ENCODE data around the gene CACNA1C. TPM values are rescaled to one million over a fixed set of nuclear protein-coding genes. Genes with fewer than 3 reads are reported as not detected.

Gene CACNA1C
- total RNA-seq, 4 donors from 2014 or later, result 0.38 to 2.4 (median 1.4) TPM

DNA sequence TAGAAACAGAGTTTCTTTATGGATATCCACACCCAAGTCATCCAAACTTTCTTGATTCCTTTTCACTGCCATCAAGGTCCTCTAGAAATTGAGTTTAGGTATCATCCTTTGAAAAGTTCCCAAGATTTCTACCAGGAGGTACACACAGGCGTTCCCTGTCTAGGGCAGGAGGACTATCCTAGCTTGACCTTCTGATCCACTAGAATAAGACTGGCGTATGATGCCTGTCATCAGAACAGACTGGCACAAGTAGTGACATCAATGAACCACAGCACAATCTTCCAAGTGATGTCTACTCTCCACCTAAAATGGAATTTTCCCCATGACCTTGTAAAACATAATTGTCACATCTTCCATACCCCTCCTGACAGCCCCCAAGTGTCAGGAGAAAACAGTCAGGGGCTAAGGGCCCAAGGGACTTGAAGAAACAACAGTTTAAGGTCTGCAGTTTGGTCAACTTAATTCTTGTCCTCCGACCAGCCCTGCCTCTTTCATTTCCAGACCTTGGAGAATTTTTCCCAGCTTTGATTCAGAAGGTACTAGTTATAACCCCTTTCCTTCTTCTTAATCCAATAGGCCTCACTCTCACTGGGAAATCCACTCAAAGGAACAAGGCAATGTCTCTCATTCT lies 641.3 kb downstream of the CACNA1C start:
- no peak for TF ChIP-seq POLR2A (IDR thresholded peaks at IDR 0.05)
- TF ChIP-seq, protein P1, sequence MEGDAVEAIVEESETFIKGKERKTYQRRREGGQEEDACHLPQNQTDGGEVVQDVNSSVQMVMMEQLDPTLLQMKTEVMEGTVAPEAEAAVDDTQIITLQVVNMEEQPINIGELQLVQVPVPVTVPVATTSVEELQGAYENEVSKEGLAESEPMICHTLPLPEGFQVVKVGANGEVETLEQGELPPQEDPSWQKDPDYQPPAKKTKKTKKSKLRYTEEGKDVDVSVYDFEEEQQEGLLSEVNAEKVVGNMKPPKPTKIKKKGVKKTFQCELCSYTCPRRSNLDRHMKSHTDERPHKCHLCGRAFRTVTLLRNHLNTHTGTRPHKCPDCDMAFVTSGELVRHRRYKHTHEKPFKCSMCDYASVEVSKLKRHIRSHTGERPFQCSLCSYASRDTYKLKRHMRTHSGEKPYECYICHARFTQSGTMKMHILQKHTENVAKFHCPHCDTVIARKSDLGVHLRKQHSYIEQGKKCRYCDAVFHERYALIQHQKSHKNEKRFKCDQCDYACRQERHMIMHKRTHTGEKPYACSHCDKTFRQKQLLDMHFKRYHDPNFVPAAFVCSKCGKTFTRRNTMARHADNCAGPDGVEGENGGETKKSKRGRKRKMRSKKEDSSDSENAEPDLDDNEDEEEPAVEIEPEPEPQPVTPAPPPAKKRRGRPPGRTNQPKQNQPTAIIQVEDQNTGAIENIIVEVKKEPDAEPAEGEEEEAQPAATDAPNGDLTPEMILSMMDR (IDR thresholded peaks at IDR 0.05), result no peak
- intact Hi-C loops (cut with DNase I; ENCODE audit: low total_unique reads), result no loop called here
- WGBS, 2 donors, result 97 to 99% methylated on average over 3 of the region's 3 CpGs

DNA sequence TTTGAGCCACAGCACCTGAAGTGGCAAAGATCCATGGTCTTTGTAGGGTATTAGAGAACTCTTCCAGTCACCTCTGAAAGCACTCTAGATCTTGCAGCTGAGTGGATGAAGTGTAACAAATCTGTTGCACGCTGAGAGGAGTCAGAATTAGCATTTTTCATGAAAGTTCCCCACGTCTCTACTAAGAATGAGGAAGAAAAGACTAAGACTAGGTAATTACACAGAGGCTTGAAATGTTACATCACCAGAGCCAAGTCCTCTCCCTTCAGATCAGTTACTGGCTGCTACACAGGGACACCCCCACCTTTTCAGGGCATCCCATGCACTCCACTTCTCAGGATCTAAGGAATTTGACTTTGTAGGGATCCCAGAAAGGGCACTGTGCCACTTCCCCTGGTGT lies 643.3 kb downstream of the CACNA1C start:
- no peak for TF ChIP-seq POLR2A (IDR thresholded peaks at IDR 0.05)
- TF ChIP-seq, protein P1 (IDR thresholded peaks at IDR 0.05), result no peak
- no peak overlapping the region for H3K4me3 ChIP-seq (ENCODE audit: low read depth, poor library complexity, severe bottlenecking)
- 42 to 73% methylated on average over 2 of the region's 2 CpGs for WGBS, 2 donors
- no peak for DNase-seq (ENCODE audit: low spot score in 2 of 2)
- intact Hi-C loops (cut with DNase I; ENCODE audit: low total_unique reads), result no loop called here

More for the DNA sequence above, 641.3 kb downstream of the CACNA1C start:
- no peak for DNase-seq (ENCODE audit: low spot score in 2 of 2)
- no peak overlapping the region for H3K4me3 ChIP-seq (ENCODE audit: low read depth, poor library complexity, severe bottlenecking)

DNA sequence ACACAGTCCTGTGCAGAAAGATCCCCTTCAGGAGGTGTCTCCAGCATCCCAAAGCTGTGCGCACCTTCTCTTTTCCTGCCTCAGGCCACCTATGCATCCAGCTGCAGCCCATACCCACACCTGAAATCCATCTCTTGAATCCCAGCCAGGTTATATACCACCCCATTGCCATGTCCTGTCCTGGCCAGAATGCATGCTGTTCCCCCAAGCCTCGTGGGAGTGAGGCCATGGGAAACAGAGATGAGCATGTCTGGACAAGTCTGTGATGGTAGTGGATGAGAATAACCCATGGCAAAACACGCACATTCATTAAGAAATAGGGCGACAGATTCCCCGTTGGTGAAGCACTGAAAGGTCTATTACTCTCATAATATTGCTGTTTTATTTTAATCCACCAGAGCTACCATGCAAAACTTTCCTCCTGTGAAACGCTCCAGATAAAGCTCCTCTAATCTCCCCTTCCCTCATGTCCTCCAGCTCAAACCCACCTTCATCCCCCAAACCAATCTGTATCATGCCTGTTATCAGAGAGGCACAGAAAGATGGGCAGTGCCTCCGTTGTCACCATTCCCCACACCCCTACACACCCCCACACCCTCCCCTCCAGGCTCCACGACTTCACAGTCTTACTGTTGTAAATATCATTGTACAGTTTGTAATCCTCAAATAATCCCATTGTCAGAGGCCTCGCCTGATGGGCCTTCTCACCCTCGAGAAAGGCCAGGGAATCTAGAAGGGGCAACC lies 644.4 kb downstream of the CACNA1C start:
- no peak for TF ChIP-seq POLR2A (IDR thresholded peaks at IDR 0.05)
- TF ChIP-seq, protein P1 (IDR thresholded peaks at IDR 0.05), result no peak
- WGBS, 2 donors, result 67 to 70% methylated on average over 10 of the region's 10 CpGs
- intact Hi-C loops (cut with DNase I; ENCODE audit: low total_unique reads), result no loop called here
- no peak for DNase-seq (ENCODE audit: low spot score in 2 of 2)
- no peak overlapping the region for H3K4me3 ChIP-seq (ENCODE audit: low read depth, poor library complexity, severe bottlenecking)

DNA sequence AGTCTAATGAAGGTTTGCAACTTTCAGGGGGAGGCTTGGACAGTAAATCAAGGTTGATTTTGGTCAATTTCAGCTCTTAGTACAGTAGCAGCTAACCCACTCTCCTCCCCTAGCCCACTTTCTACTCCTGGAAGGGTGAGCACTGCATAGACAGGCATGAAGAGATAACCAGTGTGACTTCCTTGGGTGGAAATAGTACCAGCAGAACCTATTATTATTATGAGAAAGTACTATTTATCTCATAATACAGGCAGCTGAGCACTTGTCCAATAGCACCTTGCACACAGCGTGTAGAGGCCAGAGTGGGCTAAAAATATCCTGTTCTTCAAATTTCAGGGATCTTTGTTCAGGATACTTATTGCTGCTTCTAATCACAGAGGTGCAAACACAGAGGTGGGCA lies 645.8 kb downstream of the CACNA1C start:
- intact Hi-C loops (cut with DNase I; ENCODE audit: low total_unique reads), result no loop called here
- TF ChIP-seq POLR2A (IDR thresholded peaks at IDR 0.05), result no peak
- TF ChIP-seq, protein P1 (IDR thresholded peaks at IDR 0.05), result no peak
- no peak overlapping the region for H3K4me3 ChIP-seq (ENCODE audit: low read depth, poor library complexity, severe bottlenecking)
- WGBS, 2 donors, result 80 to 89% methylated on average over 1 of the region's 1 CpG
- no peak for DNase-seq (ENCODE audit: low spot score in 2 of 2)

- WGBS, 2 donors, result 21 to 26% methylated on average over 1 of the region's 1 CpG
- TF ChIP-seq, protein P1 (IDR thresholded peaks at IDR 0.05), result no peak
- TF ChIP-seq POLR2A (IDR thresholded peaks at IDR 0.05), result no peak
- intact Hi-C loops (cut with DNase I; ENCODE audit: low total_unique reads), result no loop called here
- no peak overlapping the region for H3K4me3 ChIP-seq (ENCODE audit: low read depth, poor library complexity, severe bottlenecking)
- DNase-seq (ENCODE audit: low spot score in 2 of 2), result no peak
These were observed 657.9 kb downstream of the CACNA1C start for GRCh38 chr12:2710701-2711100.
